Stimulated activated CD8-positive, alpha-beta memory T cell treated with anti-CD3 and anti-CD28 coated beads, Interleukin-15, amount 100 ng/mL, for 24 hours (primary cell): Measurements from ENCODE around the gene CCL4.
"Not testable (repeated sequence)": the region's sequence is repeated elsewhere in the genome, so short reads cannot be mapped to it uniquely, and the experiment has no call there.

ENCODE experiments used
- DNase-seq: peaks from one replicate; pipeline ENCODE4 v3.0.0-alpha.2; 2020; ENCODE audit warnings: low read depth

Gene CCL4

DNA sequence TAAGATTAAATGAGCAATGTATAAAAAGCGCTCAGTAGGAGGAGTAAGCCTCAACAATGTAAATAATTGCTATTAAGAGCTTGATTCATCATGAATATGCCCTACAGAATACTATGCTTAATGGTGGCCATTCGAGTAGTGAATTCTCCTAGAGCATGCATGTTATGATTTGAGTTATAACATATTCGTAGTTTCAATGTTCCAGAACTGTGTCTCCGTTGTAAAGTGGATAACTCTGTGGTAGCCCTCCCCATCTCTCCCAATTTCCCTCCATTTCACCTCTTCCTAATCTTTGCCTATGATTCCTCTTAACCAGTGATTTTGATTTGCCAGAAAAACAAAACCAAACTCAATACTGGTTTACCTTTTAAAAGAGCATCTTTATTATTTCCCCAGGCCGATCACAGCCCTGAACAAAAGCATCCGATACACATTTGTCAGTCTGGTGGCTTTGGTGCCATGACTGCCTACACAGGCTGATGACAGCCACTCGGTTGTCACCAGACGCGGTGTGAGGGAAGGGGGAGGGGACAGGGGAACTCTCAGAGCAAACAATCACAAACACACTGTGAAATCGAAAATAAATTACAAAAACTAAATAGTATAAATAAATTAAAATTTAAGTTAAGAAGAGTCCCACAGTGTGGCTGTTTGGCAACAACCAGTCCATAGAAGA, 15.6 kb upstream of the CCL4 start:
- DNase-seq: not testable (repeated sequence)

DNA sequence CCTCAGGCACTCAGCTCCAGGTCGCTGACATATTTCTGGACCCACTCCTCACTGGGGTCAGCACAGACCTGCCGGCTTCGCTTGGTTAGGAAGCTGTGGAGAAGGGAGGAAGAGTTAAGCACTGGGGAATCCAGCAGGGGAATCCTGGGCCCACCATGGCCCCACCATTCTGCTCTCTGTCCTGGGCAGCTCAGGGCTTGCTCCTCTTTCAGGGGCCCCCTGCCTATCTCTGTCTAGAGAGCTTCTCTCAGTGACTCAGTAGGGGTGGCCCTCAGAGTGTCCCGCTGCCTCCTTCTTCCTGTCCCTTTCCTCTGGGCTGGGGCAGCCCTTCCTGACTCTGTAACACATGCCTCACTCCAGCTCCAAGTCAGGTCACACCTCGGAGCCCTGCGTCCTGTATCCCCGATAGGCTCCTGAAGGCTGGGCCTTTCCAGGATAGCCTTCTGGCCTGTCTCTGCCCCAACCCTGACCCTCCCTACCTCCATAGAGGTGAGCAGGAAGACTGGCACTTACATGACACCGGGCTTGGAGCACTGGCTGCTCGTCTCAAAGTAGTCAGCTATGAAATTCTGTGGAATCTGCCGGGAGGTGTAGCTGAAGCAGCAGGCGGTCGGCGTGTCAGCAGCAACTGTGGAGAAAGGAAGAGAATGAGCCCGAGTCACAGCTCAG, 14.8 kb upstream of the CCL4 start:
- DNase-seq: no peak

DNA sequence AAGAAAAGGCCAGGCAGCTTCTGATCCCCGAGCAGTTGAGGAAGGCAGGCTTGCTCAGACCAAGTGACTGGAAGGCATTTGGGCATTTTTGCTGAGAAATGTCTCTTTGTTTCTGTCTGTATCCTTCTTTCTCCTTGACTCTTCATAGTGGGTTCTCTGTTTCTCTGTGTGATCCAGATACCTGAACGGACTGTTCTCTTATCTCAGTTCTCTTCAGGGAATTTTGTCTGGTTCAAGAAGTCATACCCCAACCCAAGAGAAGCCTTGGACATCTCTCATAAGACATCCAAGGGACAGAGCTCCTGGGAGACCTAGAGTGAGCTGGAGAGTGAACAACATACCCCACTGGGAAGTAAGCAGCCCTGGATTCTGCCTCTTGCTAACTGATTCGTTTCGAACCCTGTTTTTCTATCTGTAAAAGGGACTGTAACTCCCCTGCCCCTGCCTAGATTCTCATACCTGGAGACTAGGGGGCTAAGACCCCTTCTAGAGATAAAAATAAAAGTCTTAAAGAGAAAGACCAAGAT, 14.2 kb upstream of the CCL4 start:
- DNase-seq: no peak

GRCh38 chr17:36089888-36090836, 13.5 kb upstream of the CCL4 start, which contains the start of gene CCL3:
Gene CCL3 (minus strand): TSS chr17:36090143. CDS start chr17:36090058, 85 bp downstream.
- no peak for DNase-seq

- no peak for DNase-seq
Measured at GRCh38 chr17:36092230-36092629, 11.4 kb upstream of the CCL4 start.

GRCh38 chr17:36092715-36093114, 10.9 kb upstream of the CCL4 start:
- DNase-seq: not testable (repeated sequence)

DNA sequence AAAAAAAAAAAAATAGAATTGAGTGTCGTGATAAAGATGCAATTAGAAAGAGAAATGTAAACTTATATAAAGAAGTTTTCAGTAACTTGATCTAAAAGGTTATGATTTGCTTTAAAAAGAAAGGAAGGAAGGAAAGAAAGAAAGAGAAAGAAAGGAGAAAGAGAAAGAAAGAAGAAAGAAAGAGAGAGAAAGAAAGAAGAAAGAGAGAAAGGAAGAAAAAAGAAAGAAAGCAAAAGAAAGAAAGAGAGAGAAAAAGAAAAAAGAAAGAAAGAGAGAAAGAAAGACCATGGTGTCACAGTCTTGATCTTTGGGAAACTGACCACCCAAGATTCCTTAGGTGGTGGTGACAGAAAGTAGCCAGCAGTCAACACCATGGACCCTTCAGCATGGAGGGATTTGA, 9.4 kb upstream of the CCL4 start:
- DNase-seq: no peak

GRCh38 chr17:36094746-36095145, 8.9 kb upstream of the CCL4 start:
- no peak for DNase-seq

- no peak for DNase-seq
Measured at GRCh38 chr17:36095992-36096391, 7.6 kb upstream of the CCL4 start.

DNA sequence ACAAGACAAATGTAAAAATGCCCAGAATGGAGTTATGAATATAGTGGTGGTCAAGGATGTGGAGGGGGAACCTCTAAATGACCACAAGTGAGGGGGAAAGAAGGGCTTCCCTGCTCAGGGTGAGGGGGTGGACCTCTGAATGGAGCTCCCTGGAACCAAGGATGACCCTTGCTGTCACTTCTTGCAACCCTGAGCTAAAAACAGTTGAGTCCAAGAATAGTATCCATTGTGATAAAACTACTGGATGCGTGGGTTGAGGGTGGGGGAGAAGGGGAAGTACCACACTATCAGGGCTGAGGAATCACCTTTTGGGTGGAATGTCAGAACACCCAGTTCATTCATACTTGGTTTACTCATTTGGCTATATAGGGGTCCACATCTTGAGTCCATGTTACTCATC, 4.6 kb upstream of the CCL4 start:
- not testable (repeated sequence) for DNase-seq

DNA sequence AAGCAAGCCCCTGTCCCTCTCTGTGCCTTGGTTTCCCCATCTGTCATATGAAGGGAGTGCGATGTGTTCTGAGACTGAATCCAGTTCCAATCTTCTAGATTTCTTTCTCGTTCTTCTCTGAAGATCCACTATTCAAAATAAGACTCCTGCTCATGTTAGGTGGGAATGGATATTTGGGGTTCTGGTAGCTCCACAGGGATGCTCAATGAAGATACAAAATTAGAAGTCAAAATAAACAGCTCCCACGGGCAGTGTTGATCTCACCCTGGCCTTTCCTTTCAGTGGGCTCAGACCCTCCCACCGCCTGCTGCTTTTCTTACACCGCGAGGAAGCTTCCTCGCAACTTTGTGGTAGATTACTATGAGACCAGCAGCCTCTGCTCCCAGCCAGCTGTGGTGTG, 619 bp downstream of the CCL4 start:
- DNase-seq: not testable (repeated sequence)

DNA sequence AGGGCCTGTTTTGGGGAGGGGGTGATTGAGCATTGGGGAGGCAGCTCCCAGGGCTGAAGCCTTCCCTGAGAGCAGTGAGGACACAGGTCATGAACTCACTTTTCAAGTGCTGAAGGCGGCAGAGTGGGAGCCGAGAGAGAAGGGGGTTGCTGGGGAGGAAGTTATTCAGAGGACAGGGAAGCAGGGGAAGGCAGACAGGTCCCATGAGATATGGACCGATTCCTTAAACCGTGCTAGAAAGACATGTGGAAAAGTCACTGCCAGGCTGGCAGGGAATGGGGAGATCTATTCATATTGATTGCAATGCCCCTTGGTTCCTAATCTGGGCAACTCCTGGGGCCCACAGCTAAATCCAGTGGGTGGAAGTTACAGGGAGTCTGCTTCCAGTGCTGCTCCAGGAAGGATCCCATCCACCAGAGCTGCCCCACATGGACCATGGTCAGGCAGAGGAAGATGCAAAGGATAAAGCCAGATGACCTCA, 1.1 kb downstream of the CCL4 start:
- no peak for DNase-seq

DNA sequence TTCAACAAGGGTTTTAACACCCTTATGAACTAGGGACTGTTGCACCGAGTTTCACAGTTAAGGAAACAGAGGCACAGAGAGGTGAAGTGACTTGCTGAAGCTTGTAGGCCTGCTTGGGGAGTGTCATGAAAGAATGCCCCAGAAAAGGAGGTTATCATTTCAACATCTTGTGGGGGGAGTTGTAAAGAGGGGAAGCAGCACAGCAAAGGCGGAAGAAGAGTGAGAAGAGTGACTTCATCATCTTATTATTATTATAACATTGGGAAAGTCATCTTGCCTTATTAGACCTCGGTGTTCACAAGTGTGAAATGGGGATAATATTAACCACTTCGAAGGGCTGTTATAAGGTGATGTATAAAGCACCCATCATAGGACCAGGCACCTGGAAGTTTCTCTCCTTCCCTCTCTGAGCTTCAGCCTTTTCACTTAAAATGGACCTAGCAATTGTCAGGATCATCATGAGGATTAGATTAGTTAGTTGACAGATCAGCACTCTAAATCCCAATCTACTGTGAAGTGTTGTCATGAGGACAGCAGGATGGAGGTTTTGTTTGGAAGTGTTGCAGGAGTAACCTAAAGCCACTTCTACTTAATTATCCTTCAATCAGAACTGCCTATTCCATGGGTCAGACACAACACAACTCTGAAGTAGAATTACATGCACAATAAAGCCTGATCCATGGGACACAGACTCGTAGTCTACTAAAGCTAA, 2.3 kb downstream of the CCL4 start:
- DNase-seq: no peak

DNA sequence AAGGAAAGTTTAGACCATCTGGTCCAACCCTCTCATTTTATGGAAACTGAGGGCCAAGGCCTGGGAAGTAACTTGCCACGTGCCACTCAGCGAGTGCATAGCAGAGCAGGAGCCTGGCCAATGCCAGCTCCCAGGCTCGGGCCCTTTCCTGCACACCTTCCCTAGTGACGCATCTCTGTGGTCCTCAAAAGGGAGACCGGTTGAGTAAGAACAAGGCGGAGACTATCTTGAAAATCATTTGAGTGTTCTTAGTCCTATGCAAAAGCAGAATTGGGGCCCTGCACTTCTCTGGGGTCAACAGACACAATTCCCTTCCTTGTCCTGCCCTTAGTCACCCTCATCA, 2.8 kb downstream of the CCL4 start:
- DNase-seq: no peak

GRCh38 chr17:36107660-36108059, 4.0 kb downstream of the CCL4 start:
- DNase-seq: no peak

DNA sequence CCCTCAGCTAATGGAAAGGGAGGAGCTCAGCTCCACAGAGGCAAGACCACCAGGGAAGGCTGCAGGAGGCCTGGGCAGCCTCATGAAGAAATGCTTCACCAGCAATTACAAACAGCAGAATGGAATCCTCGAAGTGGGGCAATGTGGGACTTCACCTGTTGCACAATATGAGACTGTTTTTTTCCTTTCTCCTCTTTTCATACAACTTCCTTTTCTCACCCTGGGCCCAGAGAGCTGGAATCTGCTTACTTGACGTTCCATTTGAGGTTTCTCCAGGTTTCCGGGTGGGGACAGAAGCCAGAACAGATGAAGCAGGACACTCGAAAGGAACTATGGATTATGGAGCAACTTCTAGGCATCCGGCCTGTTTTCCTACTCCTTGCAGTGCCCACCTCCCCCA, 4.6 kb downstream of the CCL4 start:
- not testable (repeated sequence) for DNase-seq

DNA sequence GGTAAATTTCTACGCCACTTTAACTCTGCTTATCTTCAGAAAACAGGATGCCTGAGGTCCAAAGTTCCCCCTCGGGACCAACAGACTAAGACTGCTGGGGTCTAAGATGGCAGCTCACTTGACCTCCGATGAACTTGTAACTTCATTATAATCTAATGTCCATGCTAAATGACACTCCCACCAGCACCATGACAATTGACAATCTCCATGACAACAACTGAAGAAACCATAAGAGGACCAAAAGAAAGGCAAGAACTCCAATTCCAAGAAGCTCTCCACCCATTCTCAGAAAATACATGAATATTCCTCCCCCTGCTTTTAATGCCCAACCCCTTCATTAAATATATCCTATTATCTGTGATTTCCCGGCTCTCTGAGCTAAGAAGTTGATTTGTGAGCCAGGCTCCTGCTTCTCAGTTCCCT, 7.5 kb downstream of the CCL4 start:
- no peak for DNase-seq

GRCh38 chr17:36112572-36112971, 8.9 kb downstream of the CCL4 start:
- no peak for DNase-seq

DNA sequence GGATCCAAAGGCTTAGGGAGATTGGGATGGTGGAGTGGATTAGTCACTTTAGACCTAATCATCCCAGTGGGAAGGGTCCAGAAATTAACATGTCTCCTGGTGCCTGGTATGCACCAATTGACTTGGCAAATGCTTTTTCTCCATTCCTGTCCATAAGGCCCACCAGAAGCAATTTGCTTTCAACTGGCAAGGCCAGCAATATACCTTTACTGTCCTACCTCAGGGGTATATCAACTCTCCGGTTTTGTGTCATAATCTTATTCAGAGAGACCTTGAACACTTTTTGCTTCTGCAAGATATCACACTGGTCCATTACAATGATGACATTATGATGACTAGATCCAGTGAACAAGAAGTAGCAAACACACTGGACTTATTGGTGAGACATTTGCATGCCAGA, 9.5 kb downstream of the CCL4 start:
- not testable (repeated sequence) for DNase-seq

DNA sequence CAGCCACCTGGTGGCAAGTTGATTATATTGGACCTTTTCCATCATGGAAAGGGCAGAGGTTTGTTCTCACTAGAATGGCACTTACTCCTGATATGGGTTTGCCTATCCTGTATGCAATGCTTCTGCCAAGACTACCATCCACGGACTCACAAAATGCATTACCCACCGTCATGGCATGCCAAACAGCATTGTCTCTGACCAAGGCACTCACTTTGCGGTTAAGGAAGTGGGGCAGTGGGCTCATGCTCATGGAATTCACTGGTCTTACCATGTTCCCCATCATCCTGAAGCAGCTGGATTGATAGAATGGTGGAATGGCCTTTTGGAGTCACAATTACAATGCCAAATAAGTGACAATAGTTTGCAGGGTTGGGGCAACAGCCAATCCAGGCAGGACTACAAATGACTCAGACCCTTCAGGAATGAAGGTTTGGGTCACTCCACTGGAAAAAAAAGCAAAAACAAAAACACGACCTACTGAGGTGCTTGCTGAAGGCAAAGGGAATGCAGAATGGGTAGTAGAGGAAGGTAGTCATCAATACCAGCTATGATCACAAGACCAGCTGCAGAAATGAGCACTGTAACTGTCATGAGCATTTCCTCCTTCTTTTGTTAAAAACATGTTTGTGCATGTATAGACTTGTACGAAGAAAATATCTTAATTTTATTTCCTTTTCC, 11.5 kb downstream of the CCL4 start:
- DNase-seq: not testable (repeated sequence)

DNA sequence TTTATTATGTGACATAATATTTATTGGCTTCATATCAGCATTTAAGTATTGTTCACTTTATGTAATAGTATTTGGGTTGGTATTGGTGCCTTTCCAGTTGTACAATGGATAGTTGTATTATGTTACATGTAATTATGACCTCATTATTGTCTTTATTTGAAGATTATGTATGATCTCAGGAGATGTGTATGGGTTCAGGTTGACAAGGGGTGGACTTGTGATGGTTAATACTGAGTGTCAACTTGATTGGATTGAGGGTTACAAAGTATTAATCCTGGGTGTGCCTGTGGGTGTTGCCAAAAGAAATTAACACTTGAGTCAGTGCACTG, 12.0 kb downstream of the CCL4 start:
- DNase-seq: not testable (repeated sequence)
